Measurements from ENCODE around the gene FAM131B.
"Not testable (repeated sequence)": the region's sequence is repeated elsewhere in the genome, so short reads cannot be mapped to it uniquely, and the experiment has no call there.

FAM131B gene

GRCh38 chr7:143362131-143363015, at the start of gene FAM131B:
Gene FAM131B (minus strand): TSS chr7:143362713. CDS start chr7:143362603, 110 bp downstream.
- no peak for DNase-seq (ENCODE audit: low spot score)

DNA sequence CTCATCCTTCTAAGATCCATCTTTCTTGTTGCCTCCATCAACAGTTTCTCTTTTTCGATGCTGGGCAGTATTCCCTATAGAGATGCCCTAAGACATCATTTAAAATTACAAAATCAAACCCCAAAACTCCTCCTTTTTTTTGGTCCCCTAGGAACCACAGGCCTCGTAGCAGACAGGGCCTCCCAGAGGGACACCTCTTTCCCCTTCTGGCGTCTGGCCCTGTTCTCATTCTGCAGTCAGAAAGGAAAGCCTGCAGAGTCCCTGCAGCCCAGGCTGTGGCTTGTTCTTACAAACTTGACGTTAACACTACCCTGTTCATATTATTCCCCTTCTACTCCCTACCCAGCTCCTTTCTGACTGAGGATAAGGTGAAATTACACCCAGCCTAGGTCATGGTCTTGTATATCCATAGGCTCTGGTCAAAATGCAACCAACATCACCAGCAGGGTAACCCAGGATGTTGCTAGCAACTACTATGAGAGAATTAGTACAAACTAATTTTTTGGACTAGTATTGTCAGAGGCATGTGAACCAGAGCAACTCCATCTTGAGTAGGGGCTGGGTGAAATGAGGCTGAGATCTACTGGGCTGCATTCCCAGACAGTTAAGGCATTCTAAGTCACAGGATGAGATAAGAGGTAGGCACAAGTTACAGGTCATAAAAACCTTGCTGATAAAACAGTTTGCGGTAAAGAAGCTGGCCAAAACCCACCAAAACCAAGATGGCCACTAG, 49.6 kb upstream of the FAM131B start:
- no peak for DNase-seq (ENCODE audit: low spot score)

GRCh38 chr7:143410521-143411004, 48.0 kb upstream of the FAM131B start:
- no peak for DNase-seq (ENCODE audit: low spot score)

DNA sequence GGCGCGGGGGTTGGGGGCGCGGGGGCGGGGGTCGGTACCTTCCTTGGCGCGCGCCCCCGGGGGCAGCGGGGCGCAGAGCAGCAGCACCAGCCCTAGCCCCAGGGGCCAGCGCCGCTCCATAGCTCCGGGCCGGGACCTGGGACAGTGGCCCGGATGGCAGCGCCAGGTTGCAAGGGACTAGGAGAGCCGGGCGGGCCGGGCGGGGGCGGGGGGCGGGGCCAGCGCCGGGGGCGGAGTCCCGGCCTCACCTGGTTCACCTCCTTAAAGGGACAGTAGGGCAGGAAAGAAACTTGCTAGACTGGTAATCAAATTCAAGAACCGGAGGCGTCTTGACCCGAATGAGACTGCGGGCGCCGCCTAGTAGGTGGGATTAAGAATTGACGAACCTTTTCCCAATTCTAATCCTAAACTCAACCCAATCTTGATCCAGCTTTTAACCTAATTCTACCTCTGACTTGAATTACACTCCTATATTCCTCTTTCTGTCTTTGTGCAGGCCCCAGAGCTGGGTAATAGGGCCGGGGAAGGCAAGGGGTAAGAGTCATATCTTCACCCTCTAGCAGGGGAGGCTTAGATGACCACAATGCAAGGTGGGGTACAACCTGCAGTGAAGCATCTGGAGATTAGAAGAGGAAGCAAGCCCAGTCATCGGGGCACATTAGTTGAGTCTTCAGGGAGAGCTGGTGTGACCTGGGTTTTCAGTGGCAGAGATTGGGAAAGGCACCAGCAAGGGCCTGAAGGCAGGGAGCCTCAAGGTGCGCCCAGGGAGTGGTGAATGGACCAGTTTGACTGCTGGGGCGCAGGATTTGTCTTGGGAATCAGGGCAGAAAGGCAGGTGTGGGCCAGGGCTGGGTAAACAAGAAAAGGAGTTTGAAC, 46.4 kb upstream of the FAM131B start, which contains the start of gene EPHA1:
Gene EPHA1 (minus strand): TSS at position 171 of the 876 bp plus-strand sequence. CDS start 51 bp downstream, at position 120.
- peak; percentile 51 for DNase-seq (ENCODE audit: low spot score)

DNA sequence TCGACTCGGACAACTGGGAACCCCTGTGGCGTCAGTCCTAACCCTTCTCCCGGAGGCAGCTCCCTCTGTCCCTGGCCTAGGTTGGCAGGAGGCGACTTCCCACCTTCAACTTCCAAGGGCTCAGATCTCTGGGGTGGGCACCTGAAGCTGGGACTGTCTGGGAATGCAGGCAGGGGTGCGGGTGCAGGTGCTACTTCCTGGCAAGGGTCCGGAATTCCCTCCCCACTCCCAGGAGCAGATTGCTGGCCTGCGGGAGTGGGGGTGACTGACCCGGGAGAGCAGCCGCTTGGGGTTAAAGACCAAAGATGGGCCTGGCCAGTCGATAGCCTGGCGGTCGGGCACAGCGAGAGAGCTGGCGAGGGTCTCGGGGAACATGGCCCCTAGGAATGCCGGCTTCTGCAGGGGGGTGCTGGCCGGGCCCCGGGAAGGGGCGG, 45.8 kb upstream of the FAM131B start:
- DNase-seq (ENCODE audit: low spot score) = no peak

DNA sequence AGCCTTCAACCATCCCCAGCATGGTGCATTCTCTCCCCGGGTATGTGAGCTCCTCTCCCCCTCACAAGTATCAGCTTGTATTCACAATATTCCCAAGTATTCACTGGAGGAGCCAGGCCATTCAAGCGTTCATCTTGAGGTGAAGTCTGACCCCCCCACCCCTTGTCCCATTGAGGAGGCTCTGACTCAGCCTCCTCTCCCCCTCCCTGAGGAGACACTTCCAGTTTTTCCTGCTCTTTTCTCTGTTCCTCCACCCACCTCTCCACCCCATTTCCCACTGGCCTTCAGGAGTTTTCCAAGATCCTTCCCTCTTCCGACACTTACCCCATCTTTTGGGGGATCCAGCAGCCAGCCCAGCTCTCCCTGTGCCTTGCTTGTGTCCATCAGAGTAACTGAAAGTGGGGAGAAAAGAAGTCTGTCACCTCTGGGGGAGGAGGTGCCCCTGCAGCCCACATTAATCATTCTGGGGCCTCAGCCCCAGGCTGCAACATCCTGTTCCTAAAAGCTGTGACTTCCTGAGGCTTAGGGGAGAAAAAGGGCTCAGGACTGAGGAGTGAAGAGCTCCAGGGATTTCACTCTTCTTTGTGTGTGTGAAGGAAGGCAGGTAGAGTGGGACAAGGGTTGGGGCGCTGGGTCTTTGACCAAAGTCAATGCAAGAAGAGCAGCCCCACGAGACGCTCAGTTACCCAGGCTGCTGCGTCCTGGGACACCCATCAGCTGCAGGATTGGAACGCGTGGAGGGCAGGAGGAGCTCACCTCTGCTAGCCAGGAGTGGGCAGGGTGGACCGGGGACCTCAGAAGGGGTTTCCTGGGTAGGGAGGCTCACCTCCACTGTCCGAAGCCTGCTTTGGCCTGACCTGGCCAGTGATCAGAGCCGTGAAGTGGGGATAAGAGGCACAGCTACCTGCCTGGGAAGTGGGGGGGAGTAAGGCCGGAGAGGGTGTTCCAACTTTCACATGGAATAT, 45.1 kb upstream of the FAM131B start:
- DNase-seq (ENCODE audit: low spot score) = no peak

DNA sequence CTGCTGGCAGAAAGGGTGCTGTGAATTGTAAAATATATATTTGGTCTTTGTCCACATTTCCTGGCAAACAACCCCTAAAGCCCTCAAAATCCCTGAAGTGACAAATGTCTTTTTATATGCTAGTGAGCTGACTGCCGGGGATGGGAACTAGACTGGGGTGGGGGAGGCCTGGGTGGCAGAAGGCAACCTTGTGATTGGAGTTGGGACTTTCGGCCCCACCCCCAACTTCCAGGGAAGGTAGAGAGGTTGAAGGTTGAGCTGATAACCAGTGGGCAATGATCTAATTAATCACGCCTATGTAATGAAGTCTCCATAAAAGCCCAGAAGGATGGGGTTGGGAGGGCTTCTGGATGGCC, 43.5 kb upstream of the FAM131B start:
- no peak for DNase-seq (ENCODE audit: low spot score)

DNA sequence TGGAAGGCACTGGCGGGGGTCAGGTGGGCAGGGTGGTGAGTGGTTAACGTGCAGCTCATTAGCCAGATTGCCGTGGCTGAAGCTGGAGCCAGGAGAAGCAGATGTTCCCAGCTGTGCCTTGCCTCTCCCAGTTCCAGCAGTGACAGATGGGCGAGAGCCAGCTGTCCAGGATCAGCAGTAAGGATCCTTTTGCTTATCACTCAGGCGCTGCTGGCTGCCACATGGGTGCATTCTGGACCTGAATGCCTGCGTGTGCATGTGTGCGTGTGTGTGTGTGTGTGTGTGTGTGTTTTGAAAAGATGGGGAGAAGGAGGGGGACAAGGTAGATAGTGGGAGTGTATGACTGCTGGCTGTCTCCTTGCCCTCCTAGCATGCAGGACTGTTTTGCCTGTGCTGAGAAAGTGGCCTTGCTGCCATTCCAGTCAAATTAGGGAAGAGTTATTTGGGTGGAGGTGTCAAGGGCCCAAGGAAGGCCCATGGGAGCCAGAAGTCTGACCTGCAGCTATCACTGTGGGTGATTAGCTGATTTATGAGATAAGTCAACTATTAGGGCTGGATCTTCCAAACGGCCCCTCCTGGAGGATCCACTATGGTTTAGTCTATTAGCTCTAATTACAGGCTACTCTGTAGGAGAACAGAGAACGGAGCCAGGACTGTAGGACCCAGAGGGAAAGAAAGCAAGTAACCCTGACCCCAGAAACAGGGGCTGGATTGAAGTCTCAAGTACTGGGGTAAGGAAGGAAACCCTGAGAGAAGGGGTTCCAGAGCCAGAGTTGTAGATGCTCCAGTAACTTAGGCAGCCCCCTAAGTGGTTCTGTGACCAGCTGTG, 42.9 kb upstream of the FAM131B start:
- DNase-seq (ENCODE audit: low spot score) = no peak

DNA sequence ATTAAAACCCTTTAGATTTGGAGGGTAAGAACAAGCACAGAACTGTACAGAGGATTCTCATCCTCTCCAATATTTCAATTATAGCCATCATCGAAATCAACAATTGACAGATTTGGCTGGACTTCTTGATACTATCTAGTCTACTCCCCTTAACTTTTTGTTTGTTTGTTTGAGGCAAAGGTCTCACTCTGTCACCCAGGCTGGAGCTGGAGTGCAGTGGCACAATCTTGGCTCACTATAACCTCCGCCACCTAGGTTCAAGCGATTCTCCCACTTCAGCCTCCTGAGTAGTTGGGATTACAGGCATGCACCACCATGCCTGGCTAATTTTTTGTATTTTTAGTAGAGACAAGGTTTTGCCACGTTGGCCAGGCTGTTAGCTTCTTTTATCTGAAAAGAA, 39.7 kb upstream of the FAM131B start:
- DNase-seq (ENCODE audit: low spot score) = not testable (repeated sequence)

DNA sequence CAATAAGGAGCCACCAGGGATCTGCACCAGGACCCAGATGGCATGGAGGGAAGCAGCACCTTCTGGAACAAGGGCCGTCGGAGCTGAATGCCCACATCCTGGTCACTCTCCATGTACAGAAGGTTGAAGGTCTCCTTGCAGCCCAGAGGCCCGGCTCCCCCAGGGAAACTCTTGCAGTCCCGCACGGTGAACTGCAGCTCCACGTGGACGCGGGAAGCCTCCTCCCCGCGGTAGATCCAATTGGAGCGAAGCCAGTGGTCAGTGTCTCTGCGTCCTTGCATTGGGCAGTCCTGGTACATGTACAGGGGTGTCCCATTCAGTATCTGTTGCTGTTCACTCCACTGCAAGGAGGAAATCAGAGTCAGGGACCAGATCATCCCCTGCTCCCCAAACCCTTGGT, 38.8 kb upstream of the FAM131B start:
- no peak for DNase-seq (ENCODE audit: low spot score)

DNA sequence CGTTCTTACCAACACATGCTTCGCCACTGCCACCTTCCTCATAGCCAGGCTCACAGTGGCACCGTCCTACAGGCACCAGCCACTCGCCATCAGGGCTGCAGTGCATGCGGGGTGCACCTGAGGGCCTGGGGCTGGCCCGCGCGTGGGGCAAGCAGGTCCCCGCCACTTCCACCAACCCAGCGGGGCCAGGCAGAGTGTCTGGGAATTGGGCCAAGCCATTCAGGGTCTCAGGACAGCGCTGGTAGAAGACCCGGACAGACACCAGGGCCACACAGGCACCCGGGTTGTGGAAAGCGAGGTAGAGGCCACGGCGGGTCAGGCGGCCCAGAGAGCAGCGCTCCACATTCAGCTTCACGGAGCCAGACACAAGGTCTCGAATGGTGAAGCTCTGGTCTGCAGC, 37.1 kb upstream of the FAM131B start:
- no peak for DNase-seq (ENCODE audit: low spot score)

DNA sequence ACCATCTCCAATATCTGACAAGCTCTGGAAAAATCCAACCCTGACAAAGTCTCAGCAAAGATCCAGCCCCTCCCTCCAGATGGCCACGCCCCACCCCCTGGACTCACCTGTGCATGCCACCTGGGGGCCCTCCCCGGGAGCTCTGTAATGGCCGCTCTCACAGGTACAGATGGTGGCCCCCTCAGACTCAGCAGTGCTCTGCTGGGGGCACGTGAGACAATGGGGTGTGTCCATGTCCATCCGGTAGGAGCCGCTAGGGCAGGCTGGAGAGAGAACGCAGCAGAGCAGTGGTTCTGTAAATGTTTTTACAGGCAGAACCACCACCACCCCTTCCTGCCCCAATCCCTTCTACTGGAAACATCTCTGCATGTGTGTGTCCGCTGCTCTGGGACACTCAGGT, 36.6 kb upstream of the FAM131B start:
- no peak for DNase-seq (ENCODE audit: low spot score)

- DNase-seq (ENCODE audit: low spot score) = no peak
Observed at GRCh38 chr7:143398616-143399015, 36.1 kb upstream of the FAM131B start.

- DNase-seq (ENCODE audit: low spot score) = no peak
Observed at GRCh38 chr7:143397710-143398530, 35.4 kb upstream of the FAM131B start.

DNA sequence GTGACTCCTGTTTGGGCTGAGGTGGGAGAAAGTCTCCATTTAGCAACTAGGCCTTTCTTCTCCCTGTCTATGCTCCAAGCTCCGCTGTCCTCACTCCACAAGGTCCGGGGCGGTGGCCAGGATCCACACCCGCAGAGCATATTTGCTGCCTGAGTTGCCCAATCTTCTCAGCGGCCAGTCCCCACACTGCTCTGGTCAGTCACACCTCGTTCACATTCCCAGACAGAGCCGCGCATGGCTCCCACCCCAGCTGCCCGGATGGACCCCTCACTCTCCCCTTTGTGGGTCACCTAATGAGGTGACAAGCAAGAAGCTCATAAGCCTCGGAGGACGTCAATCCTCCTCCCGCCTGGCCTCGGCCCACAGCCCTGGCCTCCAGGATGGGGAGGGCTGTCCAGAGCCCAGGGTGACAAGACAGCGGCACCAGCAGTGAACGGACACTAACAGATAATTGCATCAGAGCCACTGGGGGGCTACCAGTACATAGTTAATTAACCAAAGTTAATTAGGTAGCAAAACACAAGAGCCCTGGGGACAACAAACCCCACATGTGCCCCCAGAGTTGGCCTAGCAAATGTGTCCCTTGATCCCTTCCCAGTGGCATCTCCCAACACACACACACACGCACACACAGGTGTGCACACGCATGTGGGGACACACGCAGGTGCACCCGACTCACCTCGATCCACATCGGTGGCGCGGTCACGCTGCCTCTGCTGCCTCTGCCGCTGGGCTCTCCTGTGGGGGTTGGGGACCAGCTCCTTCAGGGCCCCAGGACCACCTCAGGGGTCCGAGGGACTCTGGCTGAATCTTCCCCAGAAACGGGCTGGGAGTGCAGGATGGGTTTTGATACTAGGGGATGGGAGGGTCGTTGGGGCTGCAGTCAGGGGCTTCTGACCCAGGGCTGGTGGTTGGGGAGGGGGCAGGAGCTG, 34.4 kb upstream of the FAM131B start:
- no peak for DNase-seq (ENCODE audit: low spot score)

DNA sequence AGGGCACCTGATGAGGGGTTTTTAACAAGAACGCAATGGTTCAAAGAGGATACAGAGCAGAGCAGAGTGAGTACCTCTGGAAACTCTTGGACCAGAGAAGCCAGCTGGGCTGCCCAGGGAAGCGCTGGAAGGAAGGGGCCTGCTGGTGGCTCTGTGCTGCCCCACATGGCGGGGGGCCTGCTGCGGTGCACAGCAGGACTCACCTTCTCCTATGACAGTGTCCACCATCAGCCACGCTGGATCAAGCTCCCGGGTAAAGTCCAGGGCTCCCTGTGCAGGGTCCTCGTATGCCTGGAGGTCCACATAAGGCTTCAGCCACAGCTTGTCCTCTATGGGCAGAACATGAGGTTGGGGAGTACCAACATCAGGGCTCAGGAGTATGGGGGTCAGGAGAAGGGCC, 33.7 kb upstream of the FAM131B start:
- no peak for DNase-seq (ENCODE audit: low spot score)

- no peak for DNase-seq (ENCODE audit: low spot score)
Observed at GRCh38 chr7:143395187-143396149, 33.0 kb upstream of the FAM131B start.

Data from cerebellar cortex (tissue), 1 donor.